Upper lobe of left lung (tissue), 4 donors: ENCODE results near the gene FAAH2.

Experiments
- CTCF ChIP-seq, 6 experiments: fragments of 450-650 bp in 4 of 6; fragments of 200-600 bp in 2 of 6; sonication (generic) in 2 of 6; IDR thresholded peaks; one replicate each; pipeline ENCODE4 v1.5.1; 2016 to 2019; ENCODE audit warnings: antibody characterized with exemption in 6 of 6
- EP300 ChIP-seq, 4 donors: sonication (generic); formaldehyde crosslinking; IDR thresholded peaks; one replicate each; pipeline ENCODE4 v1.5.1; 2017; ENCODE audit warnings: antibody characterized with exemption in 4 of 4, control low read depth in 2 of 4
- POLR2A ChIP-seq, 4 donors: fragments of 450-650 bp; IDR thresholded peaks; one replicate each; pipeline ENCODE4 v1.5.1; 2016 to 2017; ENCODE audit warnings: antibody characterized with exemption in 4 of 4, mild to moderate bottlenecking in 2 of 4
- POLR2AphosphoS5 ChIP-seq, 2 donors: sonication (generic); formaldehyde crosslinking; IDR thresholded peaks; one replicate each; pipeline ENCODE4 v1.5.1; 2017; ENCODE audit warnings: antibody characterized with exemption in 2 of 2

GRCh38 chrX:57251965-57252364, 34.5 kb upstream of the FAAH2 start:
- TF ChIP-seq POLR2A (IDR thresholded peaks at IDR 0.05) (no peak), CTCF (IDR thresholded peaks at IDR 0.05) (no peak), POLR2AphosphoS5 (IDR thresholded peaks at IDR 0.05) (no peak), EP300 (IDR thresholded peaks at IDR 0.05) (no peak)
